Ramos (cell line): Measurements from ENCODE around the gene DCAF8L2.
"Not testable (repeated sequence)": the region's sequence is repeated elsewhere in the genome, so short reads cannot be mapped to it uniquely, and the experiment has no call there.

Experiments used
- in situ Hi-C: fragments of 300-500 bp; cut with MboI; formaldehyde crosslinking; loops from one replicate; pipeline ENCODE4 v1.14.3; 2022; ENCODE audit warnings: low sequenced_read_pairs; ENCODE audit not compliant: unreplicated experiment

The DCAF8L2 gene

GRCh38 chrX:27590044-27590443, at the start of gene DCAF8L2:
Gene DCAF8L2, plus strand, starts transcription at chrX:27590344. Its CDS starts 156,552 bp downstream, at chrX:27746896.
- in situ Hi-C loops, result no loop called here

- in situ Hi-C loops, result not testable (repeated sequence)
Observed at GRCh38 chrX:27541161-27541560, 49.0 kb upstream of the DCAF8L2 start.

- in situ Hi-C loops, result no loop called here
Observed at GRCh38 chrX:27548624-27549023, 41.5 kb upstream of the DCAF8L2 start.

GRCh38 chrX:27549688-27550087, 40.5 kb upstream of the DCAF8L2 start:
- in situ Hi-C loops, result no loop called here

GRCh38 chrX:27555514-27555913, 34.6 kb upstream of the DCAF8L2 start:
- in situ Hi-C loops, result no loop called here

- in situ Hi-C loops, result no loop called here
Observed at GRCh38 chrX:27565992-27566391, 24.2 kb upstream of the DCAF8L2 start.

GRCh38 chrX:27571164-27571563, 19.0 kb upstream of the DCAF8L2 start:
- in situ Hi-C loops, result no loop called here

GRCh38 chrX:27575565-27575964, 14.6 kb upstream of the DCAF8L2 start:
- in situ Hi-C loops, result no loop called here

GRCh38 chrX:27583976-27584375, 6.2 kb upstream of the DCAF8L2 start:
- in situ Hi-C loops, result no loop called here

GRCh38 chrX:27591938-27592337, 1.8 kb downstream of the DCAF8L2 start:
- in situ Hi-C loops, result no loop called here

- in situ Hi-C loops, result no loop called here
Observed at GRCh38 chrX:27597508-27597907, 7.4 kb downstream of the DCAF8L2 start.

- in situ Hi-C loops, result no loop called here
Observed at GRCh38 chrX:27598312-27598711, 8.2 kb downstream of the DCAF8L2 start.

GRCh38 chrX:27599928-27600327, 9.8 kb downstream of the DCAF8L2 start:
- in situ Hi-C loops, result no loop called here

- in situ Hi-C loops, result no loop called here
Observed at GRCh38 chrX:27600686-27601085, 10.5 kb downstream of the DCAF8L2 start.

- in situ Hi-C loops, result no loop called here
Observed at GRCh38 chrX:27608671-27609070, 18.5 kb downstream of the DCAF8L2 start.

- in situ Hi-C loops, result no loop called here
Observed at GRCh38 chrX:27619459-27619858, 29.3 kb downstream of the DCAF8L2 start.

- in situ Hi-C loops, result no loop called here
Observed at GRCh38 chrX:27619975-27620374, 29.8 kb downstream of the DCAF8L2 start.

GRCh38 chrX:27622883-27623282, 32.7 kb downstream of the DCAF8L2 start:
- in situ Hi-C loops, result no loop called here

- in situ Hi-C loops, result no loop called here
Observed at GRCh38 chrX:27626066-27626465, 35.9 kb downstream of the DCAF8L2 start.

GRCh38 chrX:27633328-27633727, 43.2 kb downstream of the DCAF8L2 start:
- in situ Hi-C loops, result no loop called here

GRCh38 chrX:27656581-27656980, 66.4 kb downstream of the DCAF8L2 start:
- in situ Hi-C loops, result no loop called here

- in situ Hi-C loops, result no loop called here
Observed at GRCh38 chrX:27660878-27661277, 70.7 kb downstream of the DCAF8L2 start.

- in situ Hi-C loops, result no loop called here
Observed at GRCh38 chrX:27671234-27671633, 81.1 kb downstream of the DCAF8L2 start.
